Choroid plexus epithelial cell (primary cell): ENCODE data around the gene CPNE5.

Experiments
- DNase-seq: peaks from one replicate; pipeline ENCODE4 v3.0.0-alpha.2; 2010; ENCODE audit warnings: low read depth
- H3K4me3 ChIP-seq: 2 replicates; pipeline ENCODE4 v1.5.1; 2011; ENCODE audit warnings: low read depth, mild to moderate bottlenecking, control low read depth, low read length, moderate library complexity
- CTCF ChIP-seq: conservative IDR thresholded peaks from 2 replicates; pipeline ENCODE4 v1.5.1; 2011; ENCODE audit warnings: low read depth, mild to moderate bottlenecking, control low read depth, inconsistent platforms, low read length, moderate library complexity

The CPNE5 gene

GRCh38 chr6:36841756-36842155 lies 2.5 kb upstream of the CPNE5 start:
- H3K4me3 ChIP-seq = no peak overlapping the region
- DNase-seq = no peak
- no peak for TF ChIP-seq CTCF

- TF ChIP-seq CTCF = no peak
- peak overlapping the region; percentile 49 for H3K4me3 ChIP-seq
- no peak for DNase-seq
Measured at GRCh38 chr6:36840432-36841403, 1.5 kb upstream of the CPNE5 start.

- DNase-seq = no peak
- peak; percentile 3 for TF ChIP-seq CTCF
- H3K4me3 ChIP-seq = peak overlapping the region; percentile 49
Measured at GRCh38 chr6:36839749-36840431, 646 bp upstream of the CPNE5 start.

GRCh38 chr6:36837686-36838085 lies 1.6 kb downstream of the CPNE5 start:
- no peak overlapping the region for H3K4me3 ChIP-seq
- no peak for DNase-seq
- TF ChIP-seq CTCF = no peak

GRCh38 chr6:36837022-36837339 lies 2.3 kb downstream of the CPNE5 start:
- no peak for DNase-seq
- TF ChIP-seq CTCF = no peak
- no peak overlapping the region for H3K4me3 ChIP-seq

GRCh38 chr6:36836111-36837021 lies 2.9 kb downstream of the CPNE5 start:
- no peak overlapping the region for H3K4me3 ChIP-seq
- no peak for DNase-seq
- TF ChIP-seq CTCF = peak; percentile 2
